ENCODE measurements around the gene FAM163A.

The FAM163A gene

GRCh38 chr1:179753061-179753460 is 10.0 kb downstream of the FAM163A start:
- DNase-seq: no peak

DNA sequence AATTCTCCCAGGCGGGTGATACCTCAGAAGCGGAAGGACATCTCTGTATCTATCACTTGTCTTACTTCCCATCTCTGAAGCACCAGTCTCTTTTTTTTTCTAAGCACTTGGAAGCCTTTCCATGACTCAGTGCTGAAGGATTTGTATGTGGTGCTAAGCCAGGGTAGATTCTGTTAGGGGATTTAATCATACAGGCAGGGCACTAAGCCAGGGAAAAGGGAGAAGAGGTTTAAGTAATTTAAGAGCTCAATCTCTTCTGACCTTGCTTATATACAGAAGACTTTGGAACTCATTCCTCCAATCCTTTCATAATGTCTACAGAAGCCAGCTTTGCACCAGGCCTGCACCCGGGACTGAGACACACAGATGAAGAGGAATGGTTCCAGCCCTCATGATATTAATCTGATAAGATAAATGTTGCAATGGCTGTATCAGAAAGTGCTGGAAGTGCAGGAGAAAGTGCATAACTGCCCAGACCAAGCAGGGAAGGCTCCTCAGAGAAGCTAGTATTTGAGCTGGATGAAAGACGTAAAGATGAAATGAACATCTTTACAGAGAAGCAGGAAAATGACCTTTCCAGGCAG is 11.0 kb downstream of the FAM163A start:
- DNase-seq: no peak

DNA sequence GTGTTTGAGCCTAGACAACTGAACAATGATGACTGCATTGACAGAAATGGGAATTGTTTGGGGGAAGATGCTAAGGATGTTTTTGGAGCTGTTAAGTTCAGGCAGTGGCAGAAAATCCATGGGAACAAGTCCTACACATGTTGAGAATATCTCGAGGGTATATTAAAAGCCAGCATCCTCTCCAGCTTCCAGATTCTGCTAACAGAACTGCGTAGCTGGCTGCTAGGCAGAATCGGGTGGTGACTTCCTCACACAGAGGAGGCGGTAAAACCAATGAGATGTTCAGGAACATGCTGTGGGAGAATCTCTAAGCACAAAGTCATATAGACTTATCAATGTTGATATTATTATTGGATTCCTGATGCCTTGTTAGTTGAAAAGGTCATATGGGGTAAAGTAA is 14.8 kb downstream of the FAM163A start:
- DNase-seq: no peak

DNA sequence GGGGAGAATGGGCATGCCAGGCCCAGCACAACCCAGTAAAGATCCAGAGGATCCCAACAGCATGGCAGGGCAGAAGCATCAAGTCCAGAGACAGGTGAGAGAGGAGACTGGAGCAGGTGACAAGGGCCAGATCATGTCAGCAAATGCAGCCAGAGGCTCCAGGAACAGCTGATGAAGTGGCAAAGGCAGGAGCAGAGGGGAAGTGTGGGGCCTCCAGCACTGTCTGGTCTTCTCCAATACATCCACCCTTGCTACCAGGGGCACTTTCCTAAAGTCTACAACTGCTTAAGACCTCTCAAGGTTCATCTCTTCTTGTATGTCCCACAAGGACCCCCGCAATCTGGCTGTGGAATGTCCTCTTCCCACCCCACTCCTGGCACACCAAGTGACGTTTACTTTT is 17.4 kb downstream of the FAM163A start:
- DNase-seq: no peak

DNA sequence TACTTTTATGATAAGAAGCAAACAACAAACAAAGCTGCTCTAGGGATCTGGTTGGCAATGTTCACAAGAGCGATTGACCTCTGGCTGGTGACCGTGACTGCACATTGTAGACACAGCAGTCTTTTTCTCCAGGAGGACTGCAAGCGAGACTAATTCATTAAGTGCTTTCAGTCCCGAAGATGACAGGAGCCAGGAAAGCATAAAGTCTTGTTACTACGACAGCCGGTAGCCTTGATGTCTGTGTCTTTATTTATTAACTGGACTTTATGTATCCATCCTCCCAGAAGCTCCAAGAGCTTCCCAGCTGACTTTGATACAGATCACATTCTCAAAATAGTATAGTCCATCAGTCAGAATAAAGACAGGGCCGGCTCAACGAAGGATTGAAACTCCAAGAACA is 18.2 kb downstream of the FAM163A start:
- DNase-seq: no peak

DNA sequence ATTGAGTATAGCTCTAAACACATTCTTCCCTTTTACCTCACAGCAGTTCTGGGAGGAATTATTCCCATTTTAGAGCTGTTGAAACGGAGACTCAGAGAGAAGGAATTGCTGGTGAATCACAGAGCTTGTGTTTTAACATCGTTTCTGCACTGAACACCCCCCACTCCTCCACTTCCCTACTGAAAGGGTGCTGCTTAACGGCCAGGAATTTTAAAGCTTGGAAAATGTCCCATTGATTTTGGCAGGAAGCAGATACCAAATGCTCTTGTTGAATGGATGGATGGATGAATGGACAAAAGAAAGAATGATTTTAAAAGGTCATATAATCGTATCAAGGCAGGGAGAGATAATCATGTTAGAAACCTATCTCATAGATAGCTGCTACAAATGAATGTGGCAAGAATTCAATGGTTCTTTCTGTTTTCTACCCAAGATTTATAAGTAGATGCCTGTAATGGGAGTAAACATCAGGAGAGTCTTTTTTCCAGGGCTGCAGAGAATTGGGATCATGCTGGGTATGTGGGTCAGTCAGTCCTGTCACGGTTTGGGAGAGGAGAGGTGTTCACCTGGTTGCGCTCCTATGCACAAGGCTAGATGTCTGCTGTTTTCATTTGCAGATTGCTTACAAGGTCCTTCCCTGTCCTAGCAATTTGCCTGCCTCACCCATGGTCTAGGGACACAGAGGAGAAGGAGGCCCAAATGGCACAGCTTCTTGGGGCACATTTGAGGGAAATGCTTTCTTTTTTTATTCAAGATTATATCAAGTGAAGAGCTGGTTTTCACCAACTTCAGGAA is 19.0 kb downstream of the FAM163A start:
- DNase-seq: no peak

DNA sequence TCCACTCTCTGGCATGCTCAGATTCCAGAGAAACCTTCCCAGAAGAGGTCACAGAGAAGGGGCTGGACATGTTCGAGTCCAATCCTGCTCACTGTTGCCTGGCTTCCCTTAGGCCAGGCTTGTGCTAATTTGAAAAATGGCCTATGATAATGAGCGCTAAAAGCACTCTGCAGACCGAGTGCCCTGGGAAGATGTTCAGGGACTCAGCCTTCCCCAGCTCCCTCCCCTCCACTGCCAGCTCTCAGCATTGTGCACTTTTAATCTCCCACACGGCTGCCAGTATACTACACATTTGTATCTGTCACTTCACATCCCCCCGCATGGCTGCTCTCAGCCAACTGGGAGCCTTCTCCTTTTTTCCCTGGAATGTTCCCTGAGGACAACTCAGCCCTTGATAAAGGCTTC is 24.1 kb downstream of the FAM163A start:
- no peak for DNase-seq

DNA sequence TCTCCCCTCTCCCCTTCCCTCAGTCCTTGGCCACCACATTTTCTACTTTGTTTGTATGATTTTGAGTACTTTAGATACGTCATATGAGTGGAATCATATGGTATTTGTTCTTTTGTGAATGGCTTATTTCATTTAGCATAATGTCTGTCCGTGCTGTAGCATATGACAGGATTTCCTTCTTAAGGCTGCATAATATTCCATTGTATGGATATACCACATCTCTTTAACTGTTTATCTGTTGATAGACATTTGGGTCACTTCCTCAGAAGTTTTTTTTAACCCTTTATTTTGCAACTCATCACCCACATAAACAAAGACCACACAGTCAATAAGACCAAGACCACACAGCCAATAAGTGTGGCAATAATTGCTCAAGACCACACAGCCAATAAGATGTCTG is 24.9 kb downstream of the FAM163A start:
- DNase-seq: no peak

- DNase-seq: no peak
These were observed 27.9 kb downstream of the FAM163A start for GRCh38 chr1:179770887-179771502.

- DNase-seq: no peak
These were observed 30.2 kb downstream of the FAM163A start for GRCh38 chr1:179773264-179773663.

- DNase-seq: no peak
These were observed 30.9 kb downstream of the FAM163A start for GRCh38 chr1:179774000-179774399.

GRCh38 chr1:179774566-179774965 is 31.5 kb downstream of the FAM163A start:
- DNase-seq: no peak

DNA sequence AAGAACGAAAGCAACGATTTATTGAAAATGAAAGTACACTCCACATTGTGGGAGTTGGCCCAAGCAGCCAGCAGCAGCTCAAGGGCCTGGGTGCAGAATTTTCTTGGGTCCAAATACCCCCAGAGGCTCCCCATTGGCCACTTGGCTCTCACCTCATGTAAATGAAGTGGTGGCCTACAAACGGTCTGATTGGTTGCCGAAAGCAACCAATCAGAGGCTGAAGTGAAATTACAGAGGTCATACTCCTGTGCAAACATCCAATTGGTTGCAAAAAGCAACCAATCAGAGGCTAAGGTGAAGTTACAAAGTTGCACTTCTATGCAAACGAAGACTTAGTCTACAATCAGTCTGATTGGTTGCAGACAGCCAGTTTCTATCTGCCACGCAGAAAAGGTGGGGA is 31.9 kb downstream of the FAM163A start:
- no peak for DNase-seq

DNA sequence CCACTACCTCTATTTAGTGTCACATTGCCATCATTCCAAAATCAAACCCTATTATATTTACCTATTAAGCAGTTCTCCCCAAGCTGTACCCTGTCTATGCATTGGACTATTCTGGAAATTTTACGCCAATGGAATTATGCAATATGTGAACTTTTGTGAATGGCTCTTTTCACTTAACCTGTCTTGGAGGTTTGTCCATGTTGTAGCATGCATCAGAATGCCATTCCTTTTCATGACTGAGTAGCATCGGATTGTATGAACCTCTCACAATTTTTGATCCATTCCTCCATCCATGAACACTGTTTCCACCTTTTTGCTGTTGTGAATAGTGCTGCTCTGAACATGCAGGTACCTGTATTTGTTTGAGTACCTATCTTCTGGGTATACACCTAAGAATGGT is 33.7 kb downstream of the FAM163A start:
- DNase-seq: no peak

DNA sequence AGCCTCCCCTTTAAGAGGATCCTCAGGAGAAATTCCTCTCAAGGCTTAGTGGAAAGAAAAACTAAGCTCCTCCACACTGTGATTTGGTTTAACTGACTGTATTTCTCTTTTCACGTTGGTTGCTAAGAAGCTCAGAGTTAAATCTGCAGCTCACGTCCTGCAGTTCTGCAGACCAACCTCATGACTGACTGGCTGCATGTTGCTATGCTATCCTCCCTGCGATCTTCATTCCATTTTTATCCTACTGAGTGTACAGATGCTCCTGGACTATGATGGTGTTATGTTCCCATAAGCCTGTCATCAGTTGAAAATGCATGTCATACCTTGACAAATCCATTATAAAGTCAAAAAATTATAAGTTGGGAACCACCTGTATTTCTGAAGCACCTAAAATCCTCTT is 34.6 kb downstream of the FAM163A start:
- DNase-seq: no peak

- no peak for DNase-seq
These were observed 36.7 kb downstream of the FAM163A start for GRCh38 chr1:179779645-179780272.

DNA sequence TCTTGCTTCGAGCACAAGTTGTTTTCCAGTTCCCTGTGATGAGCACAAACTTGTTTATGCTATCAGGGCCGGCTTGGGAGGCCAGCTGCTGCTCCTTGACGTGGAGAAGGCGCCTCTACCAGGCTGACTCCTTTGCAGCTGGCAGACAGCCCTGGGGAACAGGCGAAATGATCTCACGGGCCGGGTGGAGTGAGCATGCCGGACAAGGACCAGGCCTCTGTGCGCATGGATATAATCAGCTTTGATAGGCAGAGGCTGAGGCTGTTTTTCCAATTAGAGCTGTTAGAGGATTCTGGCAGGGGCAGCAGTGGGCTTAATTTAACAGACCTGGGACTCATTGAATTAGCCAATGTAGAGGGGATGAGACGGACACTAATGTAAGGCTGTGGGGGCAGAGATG is 38.9 kb downstream of the FAM163A start:
- no peak for DNase-seq

- DNase-seq: no peak
These were observed 41.9 kb downstream of the FAM163A start for GRCh38 chr1:179785031-179785431.

GRCh38 chr1:179785728-179786127 is 42.6 kb downstream of the FAM163A start:
- DNase-seq: no peak

GRCh38 chr1:179786815-179787685 is 44.0 kb downstream of the FAM163A start:
- no peak for DNase-seq

- no peak for DNase-seq
These were observed 45.2 kb downstream of the FAM163A start for GRCh38 chr1:179788259-179788658.

DNA sequence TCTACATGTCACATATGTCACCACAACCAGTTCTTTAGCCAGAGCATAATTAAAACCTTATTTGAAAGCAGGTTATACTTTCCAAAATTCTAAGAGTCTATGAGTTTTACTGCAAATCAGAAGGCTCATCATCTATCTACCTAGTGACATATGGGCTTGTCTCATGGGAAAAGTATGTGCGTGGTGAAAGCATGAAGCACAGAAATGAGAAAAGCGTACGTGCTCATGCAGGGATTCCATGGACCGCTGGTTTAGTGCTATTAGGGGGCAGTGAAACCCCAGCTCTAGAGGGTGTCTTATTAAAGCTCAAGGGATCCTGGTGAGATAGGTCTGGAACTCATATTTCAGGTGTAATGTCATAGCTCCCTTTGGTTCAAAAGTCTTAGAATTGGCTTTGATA is 50.2 kb downstream of the FAM163A start:
- no peak for DNase-seq

DNA sequence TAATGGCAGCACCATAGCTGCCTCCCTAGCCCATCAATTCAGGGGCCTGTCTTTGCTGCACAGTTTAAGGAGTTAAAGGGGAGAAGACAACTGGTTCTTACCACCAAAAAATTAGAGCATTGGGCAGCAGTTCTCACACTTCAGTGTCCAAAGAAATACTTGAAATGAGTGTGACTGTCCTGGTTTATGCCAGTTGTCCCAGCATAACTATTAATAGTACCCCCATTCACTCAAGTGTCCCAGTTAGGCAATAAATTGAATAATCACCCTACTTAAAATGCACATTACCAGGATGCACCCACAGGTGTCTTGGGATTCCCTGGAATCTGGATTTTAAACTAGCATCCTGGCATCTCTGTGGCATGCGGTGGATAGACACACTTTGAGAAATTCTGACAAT is 51.1 kb downstream of the FAM163A start:
- no peak for DNase-seq

All from NCI-H748 treated with DMSO at 0.1 percent for 48 hours (cell line).